NCI-H2171 treated with DMSO at 0.1 percent for 48 hours (cell line): Measurements from ENCODE around the gene DCDC2C.

ENCODE experiments used
- DNase-seq: peaks from one replicate; lab custom pipeline; 2025; lab: John Stamatoyannopoulos, UW

DCDC2C gene

DNA sequence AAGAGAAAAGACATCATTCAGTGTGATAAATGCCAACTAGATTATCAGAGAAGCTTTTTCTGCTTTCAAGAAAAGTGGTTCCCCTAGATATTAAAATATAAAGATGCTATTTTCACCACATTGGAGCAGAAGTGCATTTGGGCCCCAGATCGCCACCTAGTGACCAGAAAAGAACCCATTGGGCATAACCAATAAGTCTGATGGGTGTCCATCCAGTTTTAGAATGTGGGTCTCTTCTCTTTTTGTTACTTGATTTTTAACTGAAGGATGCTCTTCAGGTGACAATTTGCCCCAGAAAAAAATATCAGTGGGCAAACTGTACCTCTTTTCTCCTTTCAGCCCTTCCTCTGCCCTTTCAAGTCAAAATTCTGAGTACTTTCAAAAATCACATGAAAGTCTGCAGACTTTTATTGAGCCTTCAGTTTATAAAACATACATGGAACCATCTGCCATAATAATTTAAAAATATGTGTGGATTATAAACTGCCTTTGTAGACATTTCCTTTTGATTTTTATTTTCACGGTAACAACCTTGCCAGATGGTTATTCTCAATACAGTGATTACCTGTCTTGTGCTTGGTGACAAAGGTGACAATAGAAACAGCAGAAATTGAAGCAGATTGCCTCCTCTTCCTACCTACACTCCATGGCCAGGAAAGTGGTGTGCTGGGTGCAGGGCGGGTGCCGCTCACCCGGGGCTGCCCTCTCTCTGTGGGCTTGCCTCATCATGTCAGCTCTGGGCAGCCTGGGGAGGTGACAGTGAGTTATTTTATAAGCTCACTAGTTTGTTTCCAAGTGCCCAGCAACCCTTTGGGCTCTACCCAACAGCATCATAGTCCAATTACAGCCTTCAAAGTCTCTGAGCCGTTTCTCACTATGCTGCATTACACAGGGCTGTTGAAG is 124.5 kb downstream of the DCDC2C start:
- peak; percentile 14 for DNase-seq

GRCh38 chr2:3830796-3831195 is 127.4 kb downstream of the DCDC2C start:
- no peak for DNase-seq

DNA sequence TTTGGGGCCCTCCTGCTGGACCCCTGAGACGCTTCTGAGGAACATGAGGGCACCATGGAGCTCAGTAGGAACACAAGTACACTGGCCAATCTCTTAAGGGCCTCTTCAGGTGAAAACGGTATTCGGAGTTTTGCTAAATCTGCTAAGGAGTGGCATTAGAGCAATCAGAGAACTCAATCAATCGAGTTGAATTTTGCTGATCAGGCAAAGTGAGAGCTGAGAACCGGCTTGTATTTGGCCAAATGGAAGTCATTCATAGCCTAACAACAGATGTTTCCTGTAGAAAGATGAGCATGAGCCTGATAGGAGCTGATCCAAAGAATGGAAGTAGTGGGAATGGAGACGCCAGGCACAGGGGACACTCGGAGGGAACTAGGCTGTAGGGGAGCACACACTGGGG is 133.7 kb downstream of the DCDC2C start:
- DNase-seq: no peak

DNA sequence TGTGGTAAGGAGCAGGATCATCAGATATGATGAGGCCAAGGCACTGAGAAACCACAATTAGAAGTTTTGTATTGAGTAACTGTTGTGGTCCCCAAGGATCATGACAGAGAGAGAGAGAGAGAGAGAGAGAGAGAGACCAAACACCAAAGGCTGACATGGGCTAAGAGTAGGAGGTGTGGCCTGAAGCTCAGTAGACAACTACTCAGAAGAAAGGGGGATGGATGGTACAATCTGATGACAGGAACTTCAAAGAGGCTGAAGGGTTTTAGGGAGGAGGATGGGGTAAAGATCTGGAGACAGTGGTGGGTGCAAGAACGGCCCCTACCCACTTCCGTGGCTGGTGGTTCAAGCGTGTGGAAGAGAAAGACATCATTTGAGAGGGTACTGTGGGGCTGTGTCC is 135.0 kb downstream of the DCDC2C start:
- no peak for DNase-seq

- peak; percentile 44 for DNase-seq
These were observed 136.1 kb downstream of the DCDC2C start for GRCh38 chr2:3839476-3839875.

DNA sequence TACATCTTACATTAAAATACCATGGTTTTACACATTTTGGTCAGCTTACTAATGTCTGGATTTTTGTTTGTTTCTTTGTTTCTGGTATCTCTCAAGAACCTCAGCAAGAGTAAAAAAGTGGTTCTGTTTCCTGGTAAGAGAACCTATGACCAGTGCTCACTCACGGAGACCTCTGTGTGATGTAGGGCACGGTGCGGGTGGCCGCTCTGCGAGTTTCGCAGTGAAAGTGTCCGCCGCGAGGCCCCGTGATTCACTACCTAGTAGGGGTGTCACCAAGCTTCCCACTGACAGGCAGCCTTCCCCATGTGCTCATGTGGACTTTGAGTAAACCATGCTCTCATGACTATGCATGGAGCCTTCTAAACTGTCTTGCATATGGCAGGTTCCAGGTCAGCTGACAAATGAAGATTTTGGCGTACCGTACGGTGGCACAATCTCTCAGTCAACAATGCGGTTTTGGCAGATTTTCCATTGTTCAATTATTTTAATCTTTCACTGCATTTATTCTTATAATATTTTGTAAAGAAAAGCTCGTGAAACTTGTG is 137.3 kb downstream of the DCDC2C start:
- DNase-seq: no peak

- no peak for DNase-seq
These were observed 144.2 kb downstream of the DCDC2C start for GRCh38 chr2:3847397-3848052.

- DNase-seq: no peak
These were observed 145.4 kb downstream of the DCDC2C start for GRCh38 chr2:3848776-3849175.

DNA sequence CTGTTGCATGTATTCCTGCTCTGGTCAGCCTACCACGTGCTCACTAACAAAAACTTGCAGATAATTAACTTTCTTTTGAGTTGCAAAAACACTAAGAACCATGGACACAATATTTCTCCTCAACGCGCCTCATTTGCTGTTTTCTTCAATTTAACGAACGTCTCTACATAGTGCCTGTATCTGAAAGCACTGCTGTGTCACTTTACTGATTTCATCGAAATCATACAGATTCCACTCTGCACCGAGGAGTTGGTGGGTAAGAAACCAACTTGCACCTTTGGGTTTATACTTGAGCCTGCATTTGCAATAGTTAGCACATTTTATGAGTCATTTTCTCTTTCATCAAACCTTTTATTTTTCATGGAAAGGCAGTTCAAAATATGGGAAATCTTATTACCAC is 145.8 kb downstream of the DCDC2C start:
- DNase-seq: no peak

DNA sequence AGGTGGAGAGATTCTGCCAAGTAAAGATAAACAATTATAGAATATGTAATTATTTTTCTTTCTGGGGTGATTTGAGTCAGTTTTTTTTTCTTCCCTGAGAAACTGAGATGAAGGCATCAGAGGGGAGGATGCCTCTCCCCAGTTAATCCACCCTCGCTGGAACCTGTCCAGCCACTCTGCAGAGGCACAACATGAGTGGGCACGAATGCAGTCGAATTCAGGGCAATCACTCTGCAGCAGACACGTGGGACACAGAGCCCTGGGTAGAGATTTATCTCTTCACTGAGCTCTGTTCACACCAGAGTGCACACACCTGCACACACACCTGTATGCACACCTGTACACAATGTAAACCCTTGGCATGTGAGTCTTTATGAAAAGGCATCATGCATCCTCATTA is 154.2 kb downstream of the DCDC2C start:
- peak; percentile 5 for DNase-seq

GRCh38 chr2:3864943-3865865 is 161.8 kb downstream of the DCDC2C start:
- peak; percentile 24 for DNase-seq

DNA sequence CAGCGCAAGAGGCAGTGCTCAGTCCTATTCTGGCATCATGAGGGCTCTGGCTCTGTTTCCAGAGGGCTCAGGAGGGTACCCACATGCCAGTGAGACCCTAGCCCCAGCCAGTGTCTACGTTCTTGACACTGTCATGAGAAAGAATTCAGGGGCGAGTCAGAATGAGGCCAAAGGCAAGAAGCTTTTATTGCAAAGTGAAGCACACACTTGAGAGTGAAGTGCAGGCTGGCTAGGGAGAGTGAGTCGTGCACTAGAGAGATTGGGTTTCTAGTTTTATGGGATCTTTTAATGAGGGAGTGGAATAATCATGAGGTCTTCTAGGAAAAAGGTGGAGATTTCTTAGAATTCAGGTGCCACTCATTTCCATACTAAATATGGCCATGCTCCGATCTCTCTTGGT is 164.1 kb downstream of the DCDC2C start:
- DNase-seq: no peak

GRCh38 chr2:3868012-3868805 is 164.8 kb downstream of the DCDC2C start:
- DNase-seq: no peak

DNA sequence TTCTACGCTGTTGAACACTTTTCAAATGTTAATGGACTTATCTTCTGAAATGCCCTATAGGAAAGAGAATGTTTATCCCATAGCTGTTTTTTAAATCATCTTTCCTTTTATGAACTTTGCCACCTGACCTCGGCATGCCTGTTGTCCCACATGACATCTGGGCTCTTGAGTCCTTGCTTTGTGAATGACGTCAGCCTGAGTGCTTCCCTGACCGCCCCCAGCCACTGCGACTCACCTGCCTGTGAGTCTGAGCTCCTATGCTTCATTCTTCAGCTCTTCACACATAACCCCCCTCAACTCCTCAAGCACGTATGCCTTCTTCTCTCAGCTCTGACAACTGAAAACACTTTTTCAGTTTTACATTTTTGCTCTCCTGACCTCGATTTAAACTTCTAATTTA is 166.8 kb downstream of the DCDC2C start:
- DNase-seq: no peak

DNA sequence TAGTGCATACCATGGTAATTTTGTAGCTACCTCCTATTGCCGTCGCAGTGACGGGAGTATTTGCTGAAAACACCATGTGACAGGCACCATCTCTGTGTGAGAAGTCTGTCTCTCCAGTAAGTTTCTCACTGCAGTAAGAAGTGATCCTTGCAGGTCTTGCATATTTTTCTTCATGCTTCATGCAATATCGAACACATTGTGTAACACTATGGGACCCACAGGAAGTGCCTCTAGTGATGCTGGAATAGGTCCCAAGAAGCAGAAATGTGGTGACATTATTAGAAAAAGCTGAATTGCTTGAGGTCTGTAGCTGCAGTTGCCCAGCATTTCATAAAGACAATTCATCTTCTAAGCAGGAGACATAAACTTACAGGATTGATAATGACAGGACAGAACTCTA is 167.6 kb downstream of the DCDC2C start:
- DNase-seq: no peak

DNA sequence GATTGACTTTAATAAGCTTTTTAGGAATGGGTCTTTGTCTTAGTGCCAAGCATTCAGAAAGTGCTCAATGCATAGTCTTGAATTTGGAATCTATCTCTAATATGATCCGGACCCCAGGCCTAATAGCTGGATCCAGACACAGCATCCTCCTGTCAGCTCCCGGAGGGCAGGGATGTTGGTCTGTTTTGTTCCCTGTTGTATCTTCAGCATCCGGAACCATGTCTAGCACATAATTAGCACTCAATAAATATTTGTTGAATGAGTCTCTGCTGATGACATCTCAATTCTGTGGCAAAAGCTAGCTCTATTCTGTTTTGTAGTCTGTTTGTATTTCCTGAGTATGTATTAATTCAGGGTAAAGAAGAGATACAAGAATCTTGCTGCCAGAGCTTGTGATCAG is 169.1 kb downstream of the DCDC2C start:
- no peak for DNase-seq

GRCh38 chr2:3873899-3874298 is 170.5 kb downstream of the DCDC2C start:
- no peak for DNase-seq

DNA sequence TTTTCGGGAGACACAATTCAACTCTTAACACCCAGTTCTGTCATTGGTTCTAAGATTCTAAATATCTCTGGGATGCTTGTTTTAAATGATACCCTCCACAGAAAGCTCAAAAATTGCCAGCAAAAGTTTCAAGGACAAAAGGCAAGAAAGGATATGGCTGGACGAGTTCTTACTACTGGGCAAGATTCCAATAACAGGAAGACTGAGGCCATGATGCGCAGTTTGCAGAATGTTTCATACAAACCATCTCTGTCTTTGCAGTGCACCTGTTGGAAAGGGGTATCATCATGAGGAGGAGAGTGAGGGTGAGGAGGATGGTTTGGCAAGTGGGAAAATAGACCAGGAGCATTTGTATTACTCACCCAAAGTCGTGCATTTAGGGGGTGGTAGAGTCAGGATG is 172.8 kb downstream of the DCDC2C start:
- DNase-seq: no peak

- no peak for DNase-seq
These were observed 173.3 kb downstream of the DCDC2C start for GRCh38 chr2:3876685-3877084.

DNA sequence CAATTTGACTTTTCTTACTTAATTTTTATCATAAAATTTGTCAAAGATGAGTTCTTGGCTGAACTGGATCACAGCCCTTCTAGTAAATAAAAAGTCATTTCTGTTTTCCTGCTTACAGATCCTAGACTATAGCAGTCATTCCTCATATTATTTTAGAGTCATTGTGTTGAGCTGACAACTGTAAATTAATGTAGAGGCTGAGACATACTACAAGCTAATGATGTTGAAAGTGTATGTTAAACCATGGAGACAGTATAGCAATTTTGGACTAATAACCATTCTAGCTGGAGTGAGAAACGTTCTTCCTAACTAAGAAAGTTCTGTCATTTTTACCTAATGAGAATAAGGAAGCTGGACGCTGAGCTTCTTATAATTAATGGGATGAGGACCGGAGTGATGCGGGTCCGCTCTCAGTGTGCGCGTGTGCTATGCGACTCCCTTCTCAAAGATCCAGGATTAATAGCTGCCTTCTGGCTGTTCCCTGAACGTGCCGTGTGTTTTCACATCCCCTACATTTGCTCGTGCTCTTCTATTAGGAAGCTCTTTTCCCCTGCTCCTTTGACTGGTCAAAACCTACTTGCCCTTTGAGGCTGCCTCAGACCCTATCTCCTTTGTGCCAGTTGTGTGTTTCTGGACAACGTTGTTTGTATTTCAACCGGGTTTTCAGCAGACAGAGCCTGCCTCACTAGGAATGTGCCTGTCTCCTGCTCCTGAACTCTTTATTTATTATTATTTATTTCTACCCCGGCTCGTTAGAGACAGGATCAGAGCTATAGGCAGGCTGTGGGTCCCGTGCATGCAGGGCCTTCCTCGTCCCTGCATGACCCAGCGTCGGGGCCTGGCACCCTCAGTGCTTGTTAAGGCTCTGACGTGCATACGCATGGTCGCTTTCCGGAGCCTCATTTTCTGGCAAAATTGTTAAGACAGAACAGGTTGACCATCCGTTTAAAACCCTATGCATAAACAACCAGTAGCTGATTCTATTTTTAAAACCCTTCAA is 182.6 kb downstream of the DCDC2C start:
- no peak for DNase-seq
